Body of pancreas (tissue), 4 donors: ENCODE measurements around the gene SPDYC. TPM values are rescaled to one million over a fixed set of nuclear protein-coding genes. Genes with fewer than 3 reads are reported as not detected.

Experiments used
- ATAC-seq: fragments of 150-250 bp; one replicate; pipeline ENCODE4 v1.9.1; 2016
- DNase-seq, 4 donors: peaks; one replicate each; pipeline ENCODE4 v3.0.0-alpha.2; 2019
- H3K27ac ChIP-seq, 4 donors: fragments of 200-600 bp; sonication (generic); 1 replicate in 3 of 4; 2 replicates in 1 of 4; pipeline versions ENCODE4 v1.5.1 to v1.6.1; 2016 to 2019; ENCODE audit warnings: mild to moderate bottlenecking in 1 of 4, mixed read lengths in 1 of 4, moderate library complexity in 1 of 4
- H3K27me3 ChIP-seq, 2 donors: fragments of 200-600 bp; sonication (generic); one replicate each; pipeline ENCODE4 v1.6.0; 2016; ENCODE audit warnings: mild to moderate bottlenecking in 1 of 2
- H3K36me3 ChIP-seq, 2 donors: fragments of 200-600 bp; sonication (generic); replicated peaks in 1 of 2; 2 replicates each; pipeline ENCODE4 v1.5.1; 2016; ENCODE audit warnings: low read depth in 2 of 2; ENCODE audit not compliant: insufficient read depth in 1 of 2
- H3K4me1 ChIP-seq: fragments of 200-600 bp; sonication (generic); one replicate; pipeline ENCODE4 v1.6.0; 2016
- H3K4me3 ChIP-seq, 2 donors: fragments of 200-600 bp; sonication (generic); 1 replicate in 1 of 2; 2 replicates in 1 of 2; pipeline ENCODE4 v1.5.1; 2016 to 2019
- H3K9me3 ChIP-seq, 3 donors: fragments of 200-600 bp; sonication (generic); 1 replicate in 2 of 3; 2 replicates in 1 of 3; pipeline ENCODE4 v1.5.1; 2016
- CTCF ChIP-seq, 7 experiments: fragments of 450-650 bp in 4 of 7; fragments of 200-600 bp in 3 of 7; sonication (generic) in 3 of 7; IDR thresholded peaks; one replicate each; pipeline ENCODE4 v1.5.1; 2016 to 2019; ENCODE audit warnings: antibody characterized with exemption in 7 of 7
- POLR2A ChIP-seq, 3 donors: fragments of 450-650 bp; IDR thresholded peaks; one replicate each; pipeline ENCODE4 v1.6.1; 2016; ENCODE audit warnings: antibody characterized with exemption in 3 of 3, mild to moderate bottlenecking in 2 of 3
- WGBS, 2 donors: methylation state at CpG; one replicate each; pipeline ENCODE4 v1.1.5; 2017; 5-methylcytosine and 5-hydroxymethylcytosine counted together
- intact Hi-C: fragments of 100-400 bp; cut with DNase I; formaldehyde crosslinking; loops from one replicate; pipeline ENCODE4 v1.15.1; 2023
- total RNA-seq, 2 donors: library from RNA; depleted of rRNA; stranded (reverse); fragments of >200 nt; gene quantifications; one replicate each; pipeline ENCODE4 v1.1.0, GENCODE V29; 2016

SPDYC gene
- total RNA-seq, 2 donors from 2014 or later, result not detected

DNA sequence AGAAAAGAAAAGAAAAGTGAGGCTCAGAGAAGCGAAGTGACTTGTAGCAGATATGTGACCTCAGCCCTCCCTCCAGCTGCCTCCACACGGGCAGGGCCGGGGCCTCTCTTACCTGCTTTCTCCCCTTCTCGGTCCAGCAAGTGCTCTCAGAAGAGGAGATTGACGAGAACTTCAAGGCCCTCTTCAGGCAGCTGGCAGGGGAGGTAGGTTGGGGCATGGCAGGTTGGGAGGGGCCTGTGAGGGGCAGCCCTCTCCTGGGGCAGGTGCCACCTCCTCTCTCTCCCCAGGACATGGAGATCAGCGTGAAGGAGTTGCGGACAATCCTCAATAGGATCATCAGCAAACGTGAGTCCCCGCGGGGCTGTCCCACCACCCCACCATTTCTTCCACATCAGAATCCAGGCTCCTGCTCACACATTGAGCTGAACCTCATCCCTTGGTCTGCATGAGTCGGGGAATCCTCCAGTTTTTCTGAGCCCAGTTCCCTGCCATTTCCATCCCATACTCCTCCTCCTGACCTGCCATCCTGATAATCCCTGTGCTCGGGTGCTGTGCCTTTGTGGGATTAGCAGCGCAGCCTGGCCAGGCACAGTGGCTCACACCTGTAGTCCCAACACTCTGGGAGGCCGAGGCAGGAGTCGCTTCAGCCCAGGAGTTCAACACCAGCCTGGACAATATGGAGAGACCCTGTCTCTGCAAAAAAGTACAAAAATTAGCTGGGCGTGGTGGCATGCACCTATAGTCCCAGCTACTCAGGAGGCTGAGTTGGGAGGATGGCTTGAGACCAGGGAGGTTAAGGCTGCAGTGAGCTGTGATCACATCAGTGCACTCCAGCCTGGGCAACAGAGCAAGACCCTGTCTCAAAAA, 38.1 kb downstream of the SPDYC start:
- H3K27me3 ChIP-seq, result no peaks in the 10 kb centered on the region
- peaks cover 6% of the 10 kb centered on the region for H3K4me1 ChIP-seq
- intact Hi-C loops, result loop anchor here (10.0 kb wide), 1 partner anchor 47 kb away; no protein-coding TSS in a partner anchor
- ATAC-seq, result no peak
- 86 to 90% methylated on average over 9 to 16 of the region's 16 CpGs for WGBS, 2 donors
- no peak overlapping the region for H3K27ac ChIP-seq
- no peak for DNase-seq
- H3K36me3 ChIP-seq, result peaks cover 27 to 35% of the 10 kb centered on the region in 2 donors
- no peak for TF ChIP-seq CTCF (IDR thresholded peaks at IDR 0.05)
- TF ChIP-seq POLR2A (IDR thresholded peaks at IDR 0.05), result no peak
- no peaks in the 10 kb centered on the region for H3K9me3 ChIP-seq
- H3K4me3 ChIP-seq, result no peak overlapping the region

- no peak for TF ChIP-seq CTCF (IDR thresholded peaks at IDR 0.05)
- TF ChIP-seq POLR2A (IDR thresholded peaks at IDR 0.05), result no peak
- no peaks in the 10 kb centered on the region for H3K27me3 ChIP-seq
- 78 to 79% methylated on average over 12 to 13 of the region's 13 CpGs for WGBS, 2 donors
- no peak overlapping the region for H3K4me3 ChIP-seq
- peak in 1 of 4 donors; percentile 1 for DNase-seq
- peaks cover 6% of the 10 kb centered on the region for H3K4me1 ChIP-seq
- H3K9me3 ChIP-seq, result no peaks in the 10 kb centered on the region
- intact Hi-C loops, result loop anchor here (10.0 kb wide), 1 partner anchor 46 kb away; no protein-coding TSS in a partner anchor
- peaks cover 27 to 35% of the 10 kb centered on the region in 2 donors for H3K36me3 ChIP-seq
- ATAC-seq, result no peak
- no peak overlapping the region for H3K27ac ChIP-seq
Measured at GRCh38 chr11:65208785-65209710, 39.0 kb downstream of the SPDYC start.

- WGBS, 2 donors, result 89 to 91% methylated on average over 10 to 20 of the region's 20 CpGs
- DNase-seq (peak in 1 of 4 donors; percentile 2), ATAC-seq (no peak)
- intact Hi-C loops, result loop anchor here (10.0 kb wide), 1 partner anchor 45 kb away; no protein-coding TSS in a partner anchor
- Histone ChIP-seq H3K27ac (no peak overlapping the region), H3K4me3 (no peak overlapping the region), H3K4me1 (peaks cover 6% of the 10 kb centered on the region), H3K9me3 (no peaks in the 10 kb centered on the region), H3K36me3 (peaks cover 27 to 35% of the 10 kb centered on the region in 2 donors), H3K27me3 (no peaks in the 10 kb centered on the region)
- TF ChIP-seq CTCF (IDR thresholded peaks at IDR 0.05), result no peak
- TF ChIP-seq POLR2A (IDR thresholded peaks at IDR 0.05), result no peak
Measured at GRCh38 chr11:65209711-65210360, 39.8 kb downstream of the SPDYC start.

- Histone ChIP-seq H3K9me3 (no peaks in the 10 kb centered on the region), H3K4me3 (no peak overlapping the region), H3K4me1 (peaks cover 6% of the 10 kb centered on the region), H3K27me3 (no peaks in the 10 kb centered on the region), H3K36me3 (peaks cover 27 to 35% of the 10 kb centered on the region in 2 donors), H3K27ac (no peak overlapping the region)
- intact Hi-C loops, result no loop called here
- WGBS, 2 donors, result 85 to 90% methylated on average over 14 of the region's 14 CpGs
- ATAC-seq (no peak), DNase-seq (no peak)
- TF ChIP-seq CTCF (IDR thresholded peaks at IDR 0.05) (no peak), POLR2A (IDR thresholded peaks at IDR 0.05) (no peak)
Measured at GRCh38 chr11:65210361-65210731, 40.3 kb downstream of the SPDYC start.
